AG04450 (cell line): ENCODE results near the gene CCDC83. TPM values are rescaled to one million over a fixed set of nuclear protein-coding genes. Genes with fewer than 3 reads are reported as not detected.

ENCODE experiments used
- CTCF ChIA-PET: fragments of 300-600, 350-600 bp; formaldehyde crosslinking; extraction: SDS; loops from one replicate; lab custom pipeline; 2022; ENCODE audit warnings: antibody characterized with exemption, inconsistent platforms; lab: Charles Lee
- POLR2A ChIA-PET: fragments of 350-600 bp; formaldehyde crosslinking; extraction: SDS; loops from one replicate; lab custom pipeline; 2021; ENCODE audit warnings: antibody characterized with exemption, inconsistent platforms; lab: Yijun Ruan, JAX
- DNase-seq: peaks from one replicate; pipeline ENCODE4 v3.0.0-alpha.2; 2011; ENCODE audit warnings: low read depth, low spot score
- H3K27ac ChIP-seq: one replicate; pipeline ENCODE4 v1.5.1; 2012; ENCODE audit warnings: low read depth, low read length, control low read depth
- H3K27me3 ChIP-seq: one replicate; pipeline ENCODE4 v1.6.0; 2012; ENCODE audit warnings: low read length; ENCODE audit not compliant: control insufficient read depth, insufficient read depth
- H3K4me3 ChIP-seq: 2 replicates; pipeline ENCODE4 v1.5.1; 2011; ENCODE audit warnings: mild to moderate bottlenecking, low read depth, low read length, control low read depth
- H3K9me3 ChIP-seq: 2 replicates; pipeline ENCODE4 v1.5.1; 2012; ENCODE audit warnings: low read length; ENCODE audit not compliant: control insufficient read depth, insufficient read depth
- polyA plus RNA-seq: library from polyadenylated mRNA; depleted of rRNA; stranded (reverse); fragments of >200 nt; gene quantifications from 2 replicates; pipeline ENCODE4 v1.2.3, GENCODE V29; 2011
- TF ChIP-seq, protein P1 (sequence below): IDR thresholded peaks from 2 replicates; pipeline ENCODE4 v1.5.1; 2011; ENCODE audit warnings: low read depth, low read length, control low read depth, inconsistent platforms

Gene CCDC83
- polyA plus RNA-seq, 1 experiment: not detected

DNA sequence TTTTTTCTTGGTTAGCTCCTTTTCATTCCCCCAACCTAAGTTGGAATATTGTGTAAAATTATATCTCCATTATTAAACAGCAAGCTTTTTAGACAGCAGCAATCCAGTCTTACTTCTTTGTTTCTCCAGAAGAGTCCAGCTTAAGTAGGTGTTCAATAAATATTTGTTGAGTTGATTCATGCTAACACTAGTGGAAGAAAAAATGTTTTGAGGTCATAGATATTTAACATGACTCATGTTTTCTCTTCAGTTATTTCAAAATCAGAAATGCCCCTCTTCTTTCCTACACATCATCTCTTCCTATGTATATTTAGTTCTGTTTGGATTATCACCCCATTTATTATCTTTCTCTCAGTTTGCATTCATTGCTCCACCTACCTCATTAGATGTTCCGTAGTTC, 20.3 kb downstream of the CCDC83 start:
- TF ChIP-seq, protein P1, sequence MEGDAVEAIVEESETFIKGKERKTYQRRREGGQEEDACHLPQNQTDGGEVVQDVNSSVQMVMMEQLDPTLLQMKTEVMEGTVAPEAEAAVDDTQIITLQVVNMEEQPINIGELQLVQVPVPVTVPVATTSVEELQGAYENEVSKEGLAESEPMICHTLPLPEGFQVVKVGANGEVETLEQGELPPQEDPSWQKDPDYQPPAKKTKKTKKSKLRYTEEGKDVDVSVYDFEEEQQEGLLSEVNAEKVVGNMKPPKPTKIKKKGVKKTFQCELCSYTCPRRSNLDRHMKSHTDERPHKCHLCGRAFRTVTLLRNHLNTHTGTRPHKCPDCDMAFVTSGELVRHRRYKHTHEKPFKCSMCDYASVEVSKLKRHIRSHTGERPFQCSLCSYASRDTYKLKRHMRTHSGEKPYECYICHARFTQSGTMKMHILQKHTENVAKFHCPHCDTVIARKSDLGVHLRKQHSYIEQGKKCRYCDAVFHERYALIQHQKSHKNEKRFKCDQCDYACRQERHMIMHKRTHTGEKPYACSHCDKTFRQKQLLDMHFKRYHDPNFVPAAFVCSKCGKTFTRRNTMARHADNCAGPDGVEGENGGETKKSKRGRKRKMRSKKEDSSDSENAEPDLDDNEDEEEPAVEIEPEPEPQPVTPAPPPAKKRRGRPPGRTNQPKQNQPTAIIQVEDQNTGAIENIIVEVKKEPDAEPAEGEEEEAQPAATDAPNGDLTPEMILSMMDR: no peak
- POLR2A ChIA-PET: interaction anchor here (0.5 to 0.7 kb wide), 2 partner anchors 12 to 146 kb away, joined by 3 to 4 read pairs; no protein-coding TSS in a partner anchor
- H3K27ac ChIP-seq: no peak overlapping the region
- no peak for DNase-seq
- no peaks in the 10 kb centered on the region for H3K9me3 ChIP-seq
- no peaks in the 10 kb centered on the region for H3K27me3 ChIP-seq
- no peak overlapping the region for H3K4me3 ChIP-seq
- CTCF ChIA-PET: interaction anchor here (2.0 kb wide), 1 partner anchor 21 kb away, joined by 13 read pairs; the partner anchor contains the start of gene CCDC83

DNA sequence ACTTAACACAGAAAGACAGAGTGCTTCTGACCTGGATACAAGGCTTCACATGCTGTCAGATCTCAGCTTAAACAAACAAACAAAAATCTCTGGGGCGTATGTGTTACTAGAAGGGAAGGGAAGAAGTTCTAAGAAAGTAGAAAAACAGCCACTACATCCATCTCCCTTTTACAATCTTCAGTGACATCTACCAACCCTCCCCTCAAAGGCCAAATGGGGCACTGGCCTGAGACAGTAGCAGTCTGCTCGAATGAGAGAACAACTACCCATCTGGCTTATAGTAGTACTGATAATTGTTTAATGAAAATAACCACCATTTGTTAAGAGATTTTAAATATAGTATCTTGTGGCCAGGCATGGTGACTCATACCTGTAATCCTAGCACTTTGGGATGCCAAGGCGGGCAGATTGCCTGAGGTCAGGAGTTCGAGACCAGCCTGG, 29.4 kb downstream of the CCDC83 start:
- TF ChIP-seq, protein P1: no peak
- Histone ChIP-seq H3K27ac (no peak overlapping the region), H3K4me3 (no peak overlapping the region), H3K9me3 (no peaks in the 10 kb centered on the region), H3K27me3 (no peaks in the 10 kb centered on the region)
- POLR2A ChIA-PET: no interaction called here
- no peak for DNase-seq
- CTCF ChIA-PET: no interaction called here

DNA sequence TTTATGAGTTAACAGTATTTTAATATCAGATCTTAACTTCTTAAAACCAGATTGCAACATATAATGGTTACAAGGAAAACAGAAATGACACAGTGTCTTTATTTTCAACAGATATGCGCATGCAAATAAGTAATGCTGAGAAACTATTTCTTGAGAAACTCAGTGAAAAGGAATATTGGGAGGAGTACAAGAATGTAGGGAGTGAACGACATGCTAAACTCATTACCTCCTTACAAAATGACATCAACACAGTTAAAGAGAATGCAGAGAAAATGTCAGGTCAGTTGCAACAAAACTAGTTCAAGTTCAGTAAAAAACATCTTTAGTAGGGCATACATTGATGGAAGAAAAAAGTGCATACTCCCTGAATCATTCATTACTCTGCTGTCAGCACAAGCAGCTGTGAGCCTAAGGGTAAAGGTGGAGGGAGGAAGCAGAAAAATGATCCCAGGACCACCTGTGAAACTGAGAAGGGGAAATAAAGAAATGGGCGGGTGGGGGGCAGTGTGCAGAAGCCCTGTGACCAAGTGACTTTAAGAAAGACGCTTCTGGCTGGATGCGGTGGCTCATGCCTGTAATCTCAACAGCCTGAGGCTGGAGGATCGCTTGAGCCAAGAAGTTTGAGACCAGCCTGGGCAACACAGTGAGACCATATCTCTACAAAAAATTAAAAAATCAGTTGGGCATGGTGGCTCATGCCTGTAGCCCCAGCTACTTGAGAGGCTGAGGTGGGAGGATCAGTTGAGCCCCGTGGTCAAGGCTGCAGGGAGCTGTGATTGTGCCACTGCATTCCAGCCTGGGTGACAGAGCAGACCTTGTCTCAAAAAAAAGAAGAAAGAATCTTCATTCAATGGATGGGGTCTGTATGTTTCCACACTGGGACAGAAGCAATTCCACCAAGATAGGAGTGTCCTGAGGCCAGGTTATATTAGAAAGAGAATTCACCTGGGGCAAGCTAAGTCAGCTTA, 31.2 kb downstream of the CCDC83 start:
- TF ChIP-seq, protein P1: no peak
- Histone ChIP-seq H3K9me3 (no peaks in the 10 kb centered on the region), H3K27ac (no peak overlapping the region), H3K4me3 (no peak overlapping the region), H3K27me3 (no peaks in the 10 kb centered on the region)
- POLR2A ChIA-PET: interaction anchor here (0.7 kb wide), 1 partner anchor 14 kb away, joined by 3 read pairs; no protein-coding TSS in a partner anchor
- no peak for DNase-seq
- CTCF ChIA-PET: no interaction called here

DNA sequence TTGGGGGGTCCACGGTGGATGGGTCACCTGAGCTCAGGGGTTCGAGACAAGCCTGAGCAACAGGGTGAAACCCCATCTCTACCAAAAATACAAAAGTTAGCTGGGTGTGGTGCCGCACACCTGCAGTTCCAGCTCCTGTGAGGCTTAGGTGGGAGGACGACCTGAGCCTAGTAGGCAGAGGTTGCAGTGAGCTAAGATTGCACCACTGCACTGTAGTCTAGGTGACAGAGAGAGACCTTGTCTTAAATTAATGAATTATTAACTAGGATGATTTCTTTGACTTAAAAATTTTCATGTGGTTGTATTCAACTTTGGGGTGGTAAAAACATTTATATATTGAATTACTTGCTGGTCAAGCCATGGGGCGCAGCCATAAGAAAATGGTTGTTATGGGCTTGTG, 33.9 kb downstream of the CCDC83 start:
- POLR2A ChIA-PET: no interaction called here
- DNase-seq: no peak
- H3K27me3 ChIP-seq: no peaks in the 10 kb centered on the region
- TF ChIP-seq, protein P1: no peak
- H3K4me3 ChIP-seq: no peak overlapping the region
- CTCF ChIA-PET: no interaction called here
- H3K9me3 ChIP-seq: no peaks in the 10 kb centered on the region
- no peak overlapping the region for H3K27ac ChIP-seq
